Loucy (cell line): ENCODE data around the gene GLA.

ENCODE experiments used
- H2AFZ ChIP-seq: fragments of 200-600 bp; sonication (generic); 2 replicates; pipeline ENCODE4 v1.6.0; 2016; ENCODE audit warnings: antibody characterized with exemption, mild to moderate bottlenecking, low read length, moderate library complexity
- H3F3A ChIP-seq: fragments of 200-600 bp; 2 replicates; pipeline ENCODE4 v1.6.0; 2016; ENCODE audit warnings: antibody characterized with exemption, low read depth, mild to moderate bottlenecking
- H3K27me3 ChIP-seq: fragments of 200-600 bp; sonication (generic); 2 replicates; pipeline ENCODE4 v1.6.1; 2014; ENCODE audit warnings: low read length, mild to moderate bottlenecking; ENCODE audit not compliant: insufficient read depth, poor library complexity, severe bottlenecking
- H3K36me3 ChIP-seq: fragments of 200-600 bp; sonication (generic); 2 replicates; pipeline ENCODE4 v1.6.1; 2016; ENCODE audit warnings: low read length; ENCODE audit not compliant: insufficient read depth
- H3K4me1 ChIP-seq: fragments of 200-600 bp; sonication (generic); 2 replicates; pipeline ENCODE4 v1.5.1; 2014; ENCODE audit warnings: low read length, mild to moderate bottlenecking; ENCODE audit not compliant: insufficient read depth, poor library complexity, severe bottlenecking
- H3K4me2 ChIP-seq: fragments of 200-600 bp; sonication (generic); 2 replicates; pipeline ENCODE4 v1.6.0; 2014; ENCODE audit warnings: antibody characterized with exemption, low read length, low read depth, mild to moderate bottlenecking; ENCODE audit not compliant: poor library complexity, severe bottlenecking
- H3K4me3 ChIP-seq: fragments of 200-600 bp; sonication (generic); 2 replicates; pipeline ENCODE4 v1.5.1; 2014; ENCODE audit warnings: low read length, mild to moderate bottlenecking, mixed read lengths; ENCODE audit not compliant: poor library complexity, severe bottlenecking
- H3K79me2 ChIP-seq: fragments of 200-600 bp; sonication (generic); 2 replicates; pipeline ENCODE4 v1.6.1; 2014; ENCODE audit warnings: low read length; ENCODE audit not compliant: insufficient read depth
- H3K9ac ChIP-seq: fragments of 200-600 bp; sonication (generic); 2 replicates; pipeline ENCODE4 v1.6.0; 2014; ENCODE audit warnings: mild to moderate bottlenecking, low read depth, low read length, moderate library complexity; ENCODE audit not compliant: poor library complexity, severe bottlenecking
- H3K9me2 ChIP-seq: fragments of 200-600 bp; sonication (generic); replicated peaks from 2 replicates; pipeline ENCODE4 v1.6.1; 2016; ENCODE audit warnings: low read depth, low read length, mixed read lengths
- H3K9me3 ChIP-seq: fragments of 200-600 bp; sonication (generic); 2 replicates; pipeline ENCODE4 v1.6.1; 2014; ENCODE audit warnings: mild to moderate bottlenecking, antibody characterized with exemption, low read length, low read depth; ENCODE audit not compliant: insufficient read depth
- H4K20me1 ChIP-seq: fragments of 200-600 bp; sonication (generic); 2 replicates; pipeline ENCODE4 v1.6.0; 2014; ENCODE audit warnings: antibody characterized with exemption, low read length, mild to moderate bottlenecking; ENCODE audit not compliant: insufficient read depth, poor library complexity, severe bottlenecking
- EZH2phosphoT487 ChIP-seq: fragments of 200-600 bp; IDR thresholded peaks from 2 replicates; pipeline ENCODE4 v1.6.1; 2018; ENCODE audit warnings: antibody characterized with exemption, mild to moderate bottlenecking, moderate library complexity, borderline replicate concordance
- TF ChIP-seq, protein P1 (sequence below): fragments of 200-600 bp; sonication (generic); conservative IDR thresholded peaks from 2 replicates; pipeline ENCODE4 v1.5.1; 2014; ENCODE audit warnings: mild to moderate bottlenecking, antibody characterized with exemption, low read length

The GLA gene

DNA sequence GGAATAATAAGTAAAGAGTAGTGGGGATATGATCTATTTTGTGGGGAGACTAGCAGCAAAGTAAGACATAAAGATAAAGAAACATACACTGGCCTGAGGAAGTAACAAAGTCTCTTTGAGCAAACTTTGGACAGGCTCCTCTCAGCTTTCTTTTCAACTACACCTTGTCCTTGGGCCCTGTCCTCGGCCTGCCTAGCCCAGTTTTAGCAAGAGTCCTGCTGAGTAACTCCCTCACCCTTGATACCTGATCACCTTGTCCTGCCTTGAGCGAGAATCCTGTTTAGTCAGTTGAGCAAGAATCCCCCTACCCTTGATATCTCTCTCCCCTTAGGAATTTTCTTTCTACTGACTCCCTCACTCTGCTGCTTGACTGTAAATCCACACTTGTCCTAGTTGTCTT is 11.8 kb upstream of the GLA start:
- H2AFZ ChIP-seq = no peak overlapping the region
- no peaks in the 10 kb centered on the region for H3K36me3 ChIP-seq
- no peaks in the 10 kb centered on the region for H3K27me3 ChIP-seq
- H3K4me3 ChIP-seq = peak overlapping the region; percentile 79
- H3K9me3 ChIP-seq = no peaks in the 10 kb centered on the region
- H3K9ac ChIP-seq = peak overlapping the region; percentile 86
- no peaks in the 10 kb centered on the region for H4K20me1 ChIP-seq
- H3K4me1 ChIP-seq = peaks cover 8% of the 10 kb centered on the region
- TF ChIP-seq EZH2phosphoT487 = no peak
- TF ChIP-seq, protein P1, sequence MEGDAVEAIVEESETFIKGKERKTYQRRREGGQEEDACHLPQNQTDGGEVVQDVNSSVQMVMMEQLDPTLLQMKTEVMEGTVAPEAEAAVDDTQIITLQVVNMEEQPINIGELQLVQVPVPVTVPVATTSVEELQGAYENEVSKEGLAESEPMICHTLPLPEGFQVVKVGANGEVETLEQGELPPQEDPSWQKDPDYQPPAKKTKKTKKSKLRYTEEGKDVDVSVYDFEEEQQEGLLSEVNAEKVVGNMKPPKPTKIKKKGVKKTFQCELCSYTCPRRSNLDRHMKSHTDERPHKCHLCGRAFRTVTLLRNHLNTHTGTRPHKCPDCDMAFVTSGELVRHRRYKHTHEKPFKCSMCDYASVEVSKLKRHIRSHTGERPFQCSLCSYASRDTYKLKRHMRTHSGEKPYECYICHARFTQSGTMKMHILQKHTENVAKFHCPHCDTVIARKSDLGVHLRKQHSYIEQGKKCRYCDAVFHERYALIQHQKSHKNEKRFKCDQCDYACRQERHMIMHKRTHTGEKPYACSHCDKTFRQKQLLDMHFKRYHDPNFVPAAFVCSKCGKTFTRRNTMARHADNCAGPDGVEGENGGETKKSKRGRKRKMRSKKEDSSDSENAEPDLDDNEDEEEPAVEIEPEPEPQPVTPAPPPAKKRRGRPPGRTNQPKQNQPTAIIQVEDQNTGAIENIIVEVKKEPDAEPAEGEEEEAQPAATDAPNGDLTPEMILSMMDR = no peak
- no peaks in the 10 kb centered on the region for H3K79me2 ChIP-seq
- peak overlapping the region; percentile 81 for H3K4me2 ChIP-seq
- H3K9me2 ChIP-seq = no peaks in the 10 kb centered on the region
- no peaks in the 10 kb centered on the region for H3F3A ChIP-seq

DNA sequence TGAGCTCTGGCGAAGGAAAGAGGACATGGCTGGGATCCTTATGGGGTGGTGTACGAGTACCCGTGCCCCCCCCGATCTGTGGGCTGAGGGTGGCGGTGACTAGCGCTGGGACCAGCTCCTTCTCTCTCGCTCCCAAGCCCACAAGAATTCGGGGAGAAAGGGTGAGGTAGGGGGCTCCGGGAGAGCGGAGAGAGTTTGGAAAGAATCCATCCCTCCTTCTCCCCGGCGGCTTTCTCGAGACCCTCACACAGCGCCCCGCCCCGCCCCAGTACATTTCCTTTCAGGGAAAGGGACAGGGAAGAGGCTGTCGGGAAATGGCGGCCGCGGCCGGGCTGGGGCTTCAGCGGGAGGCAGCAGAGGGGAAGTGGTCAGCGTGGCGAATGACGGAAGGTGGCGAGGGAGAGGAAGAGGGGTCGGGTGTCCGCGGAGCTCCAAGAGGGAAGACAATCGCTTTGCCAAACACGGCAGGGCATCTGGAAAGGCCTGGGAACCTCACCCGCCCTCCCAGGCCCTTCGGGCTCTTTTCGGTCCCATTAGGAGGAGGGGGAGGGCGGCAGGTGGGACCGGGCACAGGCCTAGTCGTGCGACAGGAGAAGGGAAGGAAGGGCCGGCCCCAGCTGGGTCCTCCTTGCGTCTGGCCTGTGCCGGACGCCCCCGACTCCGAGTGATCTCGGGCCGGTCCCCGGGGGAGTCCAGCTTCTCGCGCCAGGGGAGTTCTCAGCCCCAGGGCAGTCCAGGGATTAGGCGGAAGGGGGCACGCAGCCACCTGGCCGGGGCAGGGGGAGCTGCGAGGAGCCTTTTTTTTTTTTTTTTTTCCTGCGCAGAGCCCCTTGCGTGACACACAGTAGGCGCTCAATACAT is 10.5 kb upstream of the GLA start:
- Histone ChIP-seq H3K4me3 (peak overlapping the region; percentile 79), H3K9me2 (no peaks in the 10 kb centered on the region), H3K79me2 (peaks cover under 1% of the 10 kb centered on the region; the same call in 1 of the 2 replicates), H3K9me3 (no peaks in the 10 kb centered on the region), H3K27me3 (no peaks in the 10 kb centered on the region), H4K20me1 (no peaks in the 10 kb centered on the region), H3K4me2 (peak overlapping the region; percentile 81), H3K36me3 (no peaks in the 10 kb centered on the region; the same call in 1 of the 2 replicates), H2AFZ (peak overlapping the region; percentile 87), H3F3A (no peaks in the 10 kb centered on the region), H3K4me1 (peaks cover 8% of the 10 kb centered on the region), H3K9ac (peak overlapping the region; percentile 86)
- TF ChIP-seq, protein P1 = no peak
- no peak for TF ChIP-seq EZH2phosphoT487

DNA sequence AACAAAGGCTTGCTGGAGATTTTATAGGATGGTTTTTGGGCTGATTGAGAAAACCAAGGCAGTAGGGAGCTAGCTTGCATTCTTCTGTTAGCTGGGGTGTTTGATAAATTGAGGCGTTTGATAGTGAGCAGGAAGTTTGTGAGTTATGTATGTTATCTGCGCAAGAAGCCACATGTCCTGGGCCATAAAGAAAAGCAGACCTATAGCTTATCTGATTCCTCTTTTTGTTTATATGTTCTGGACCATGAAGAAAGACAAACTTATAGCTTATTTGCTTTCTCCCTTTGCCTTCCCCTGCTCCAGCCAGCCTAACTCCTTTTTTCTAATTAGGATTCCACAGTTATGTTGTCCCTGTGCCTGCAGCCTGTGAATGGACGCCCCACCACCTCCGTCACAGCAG is 9.5 kb upstream of the GLA start:
- Histone ChIP-seq H3K4me3 (no peak overlapping the region), H3K9ac (no peak overlapping the region), H3K9me2 (no peaks in the 10 kb centered on the region), H3K36me3 (peaks cover 8% of the 10 kb centered on the region; the same call in 1 of the 2 replicates), H3K4me1 (peaks cover 8% of the 10 kb centered on the region), H4K20me1 (no peaks in the 10 kb centered on the region), H3K27me3 (no peaks in the 10 kb centered on the region), H3K79me2 (peaks cover 11% of the 10 kb centered on the region; the same call in 1 of the 2 replicates), H3K4me2 (peak overlapping the region; percentile 81), H3F3A (no peaks in the 10 kb centered on the region), H2AFZ (peak overlapping the region; percentile 87; the same call in 1 of the 2 replicates), H3K9me3 (no peaks in the 10 kb centered on the region)
- no peak for TF ChIP-seq EZH2phosphoT487
- TF ChIP-seq, protein P1 = no peak
